Measurements from ENCODE around the gene CAPN8.

The CAPN8 gene

DNA sequence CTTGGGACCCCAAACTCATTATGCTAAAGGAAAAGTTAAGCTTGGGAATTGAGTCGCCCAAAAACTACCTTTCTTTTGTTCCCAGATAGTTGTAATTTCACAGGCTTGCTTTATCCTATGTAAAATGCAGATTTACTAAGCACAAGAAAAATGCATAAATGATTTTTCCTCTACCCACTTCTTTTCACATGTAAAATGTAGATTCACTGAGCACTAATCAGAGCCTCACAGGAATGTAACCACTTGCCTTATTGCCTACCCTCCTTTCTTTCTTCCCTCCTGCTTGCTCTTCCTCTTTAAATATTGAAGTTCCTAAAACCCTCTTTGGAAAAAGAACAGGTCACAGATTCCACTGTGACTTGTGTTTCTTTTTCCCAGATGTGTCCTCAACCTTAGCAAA, 18.3 kb downstream of the CAPN8 start:
- no peak overlapping the region for H3K4me3 ChIP-seq (ENCODE audit: low read depth in 1 of 2, low read length in 2 of 2)
- no peaks in the 10 kb centered on the region for H3K27me3 ChIP-seq (ENCODE audit: control insufficient read depth in 1 of 2, insufficient read depth in 2 of 2, low read length in 2 of 2)
- H3K4me1 ChIP-seq (ENCODE audit: insufficient read depth, low read length) = no peaks in the 10 kb centered on the region
- H3K27ac ChIP-seq (ENCODE audit: low read depth, low read length) = no peak overlapping the region
- no peak overlapping the region for H3K9ac ChIP-seq (ENCODE audit: low read length)
- no peaks in the 10 kb centered on the region for H3K36me3 ChIP-seq (ENCODE audit: insufficient read depth, low read length)
- no peaks in the 10 kb centered on the region for H3K9me3 ChIP-seq (ENCODE audit: low read length)

DNA sequence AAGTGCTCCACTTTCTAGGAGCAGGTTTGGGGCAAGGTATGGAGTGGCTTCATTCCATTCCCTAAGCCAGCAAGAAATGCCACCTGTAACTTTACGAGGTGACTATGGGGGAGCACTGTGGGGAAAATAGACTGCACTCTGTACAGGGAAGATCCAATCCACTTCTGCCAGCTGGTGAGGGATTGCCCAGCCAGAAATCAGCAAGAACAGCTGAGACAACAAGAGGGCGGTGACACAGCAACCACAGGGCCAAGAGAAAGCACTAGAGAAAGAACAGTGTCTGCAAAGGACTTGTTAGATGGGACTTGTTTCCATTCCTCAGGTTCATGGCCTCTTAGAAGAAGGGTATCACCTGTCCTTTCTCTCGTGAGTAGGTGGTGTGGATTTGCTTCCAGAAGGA, 19.6 kb downstream of the CAPN8 start:
- Histone ChIP-seq H3K4me3 (ENCODE audit: low read depth in 1 of 2, low read length in 2 of 2) (no peak overlapping the region), H3K36me3 (ENCODE audit: insufficient read depth, low read length) (no peaks in the 10 kb centered on the region), H3K9me3 (ENCODE audit: low read length) (no peaks in the 10 kb centered on the region), H3K27me3 (ENCODE audit: control insufficient read depth in 1 of 2, insufficient read depth in 2 of 2, low read length in 2 of 2) (no peaks in the 10 kb centered on the region), H3K27ac (ENCODE audit: low read depth, low read length) (no peak overlapping the region), H3K9ac (ENCODE audit: low read length) (no peak overlapping the region), H3K4me1 (ENCODE audit: insufficient read depth, low read length) (no peaks in the 10 kb centered on the region)

DNA sequence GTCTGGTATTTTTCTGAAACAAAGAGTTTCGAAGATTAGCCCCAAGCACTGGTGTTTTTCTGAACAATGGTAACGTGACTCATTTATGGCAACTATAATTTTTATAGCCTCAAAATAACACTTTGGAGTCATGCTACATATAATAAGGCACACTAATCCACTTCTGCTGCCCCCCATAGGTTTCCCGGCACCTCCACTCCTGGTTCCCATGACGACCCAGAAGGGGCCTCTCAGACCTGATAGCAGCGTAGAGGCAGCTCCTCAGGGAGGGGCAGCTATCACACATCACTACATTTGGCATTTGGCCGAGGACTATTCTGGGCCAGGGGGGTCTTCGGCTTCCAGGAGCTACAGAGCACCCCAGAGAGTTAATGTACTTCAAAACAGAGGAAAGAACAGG, 23.3 kb downstream of the CAPN8 start:
- no peak overlapping the region for H3K4me3 ChIP-seq (ENCODE audit: low read depth in 1 of 2, low read length in 2 of 2)
- H3K36me3 ChIP-seq (ENCODE audit: insufficient read depth, low read length) = no peaks in the 10 kb centered on the region
- H3K27ac ChIP-seq (ENCODE audit: low read depth, low read length) = no peak overlapping the region
- H3K9me3 ChIP-seq (ENCODE audit: low read length) = no peaks in the 10 kb centered on the region
- H3K9ac ChIP-seq (ENCODE audit: low read length) = no peak overlapping the region
- no peaks in the 10 kb centered on the region for H3K27me3 ChIP-seq (ENCODE audit: control insufficient read depth in 1 of 2, insufficient read depth in 2 of 2, low read length in 2 of 2)
- no peaks in the 10 kb centered on the region for H3K4me1 ChIP-seq (ENCODE audit: insufficient read depth, low read length)

DNA sequence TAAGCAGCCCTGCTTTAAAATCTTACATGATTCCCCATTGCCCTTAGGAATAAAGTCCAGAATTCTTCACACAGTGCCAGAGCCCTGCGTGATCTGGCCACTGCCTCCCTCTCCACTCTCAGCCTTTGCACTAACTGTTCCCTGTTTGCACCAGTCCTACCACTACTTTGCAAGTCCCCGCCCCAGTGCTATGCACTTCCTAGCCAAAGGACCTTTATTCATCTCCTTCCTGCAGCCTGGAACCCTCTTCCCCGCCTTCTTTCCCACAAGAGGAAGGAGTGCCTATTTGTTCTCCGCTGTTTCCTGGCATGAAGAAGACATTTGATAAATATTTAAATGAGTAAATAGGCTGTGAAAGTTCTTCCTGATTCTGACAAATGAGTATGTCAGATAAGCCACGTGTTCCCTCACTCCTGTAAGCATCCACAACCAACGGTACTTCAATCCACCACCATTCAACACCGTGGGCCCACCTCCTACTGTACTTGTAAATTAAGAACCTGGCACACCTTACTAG, 23.9 kb downstream of the CAPN8 start:
- no peaks in the 10 kb centered on the region for H3K9me3 ChIP-seq (ENCODE audit: low read length)
- no peak overlapping the region for H3K4me3 ChIP-seq (ENCODE audit: low read depth in 1 of 2, low read length in 2 of 2)
- no peaks in the 10 kb centered on the region for H3K4me1 ChIP-seq (ENCODE audit: insufficient read depth, low read length)
- H3K27me3 ChIP-seq (ENCODE audit: control insufficient read depth in 1 of 2, insufficient read depth in 2 of 2, low read length in 2 of 2) = no peaks in the 10 kb centered on the region
- H3K36me3 ChIP-seq (ENCODE audit: insufficient read depth, low read length) = no peaks in the 10 kb centered on the region
- H3K27ac ChIP-seq (ENCODE audit: low read depth, low read length) = no peak overlapping the region
- no peak overlapping the region for H3K9ac ChIP-seq (ENCODE audit: low read length)

DNA sequence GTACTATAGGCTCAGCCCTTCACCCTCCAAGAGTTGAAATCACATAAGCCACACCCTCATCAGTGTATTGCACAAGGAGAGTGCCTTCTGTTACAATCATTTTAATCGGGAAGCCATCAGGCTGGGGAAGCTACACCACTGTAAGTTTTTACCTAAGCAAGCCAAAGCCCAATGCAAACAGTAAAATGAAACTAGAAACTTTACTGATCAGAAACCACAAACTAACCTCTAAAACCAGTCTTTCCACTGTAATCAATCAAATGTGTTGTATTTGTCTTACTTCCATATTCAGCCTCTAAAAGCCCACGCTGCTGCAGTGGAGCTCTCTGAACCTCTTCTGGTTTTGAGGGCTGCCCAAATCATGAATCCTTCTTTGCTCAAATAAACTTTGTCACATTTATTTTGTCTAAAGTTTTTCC, 26.2 kb downstream of the CAPN8 start:
- H3K27me3 ChIP-seq (ENCODE audit: control insufficient read depth in 1 of 2, insufficient read depth in 2 of 2, low read length in 2 of 2) = no peaks in the 10 kb centered on the region
- no peaks in the 10 kb centered on the region for H3K4me1 ChIP-seq (ENCODE audit: insufficient read depth, low read length)
- H3K27ac ChIP-seq (ENCODE audit: low read depth, low read length) = no peak overlapping the region
- no peaks in the 10 kb centered on the region for H3K9me3 ChIP-seq (ENCODE audit: low read length)
- H3K9ac ChIP-seq (ENCODE audit: low read length) = no peak overlapping the region
- H3K4me3 ChIP-seq (ENCODE audit: low read depth in 1 of 2, low read length in 2 of 2) = no peak overlapping the region
- H3K36me3 ChIP-seq (ENCODE audit: insufficient read depth, low read length) = no peaks in the 10 kb centered on the region

DNA sequence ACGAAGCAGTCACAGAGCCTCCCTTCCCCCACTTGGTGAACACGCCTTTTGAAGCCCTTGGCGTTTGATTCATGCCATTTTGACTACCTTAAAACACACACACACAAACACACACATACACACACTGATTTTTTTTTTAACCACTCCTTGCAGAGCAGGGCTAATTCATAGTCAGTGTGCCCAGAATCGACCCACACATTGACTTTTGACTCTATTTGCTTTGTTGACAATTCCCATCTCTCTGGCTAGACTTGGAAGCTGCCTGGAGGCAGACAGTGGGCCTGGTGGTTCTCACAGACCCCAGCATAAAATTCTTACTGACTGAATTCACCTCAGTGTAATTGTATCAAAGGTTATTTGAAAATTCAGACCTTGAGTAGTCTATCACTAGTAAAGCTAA, 30.3 kb downstream of the CAPN8 start:
- Histone ChIP-seq H3K36me3 (ENCODE audit: insufficient read depth, low read length) (no peaks in the 10 kb centered on the region), H3K27me3 (ENCODE audit: control insufficient read depth in 1 of 2, insufficient read depth in 2 of 2, low read length in 2 of 2) (no peaks in the 10 kb centered on the region), H3K4me3 (ENCODE audit: low read depth in 1 of 2, low read length in 2 of 2) (no peak overlapping the region), H3K9ac (ENCODE audit: low read length) (no peak overlapping the region), H3K4me1 (ENCODE audit: insufficient read depth, low read length) (no peaks in the 10 kb centered on the region), H3K27ac (ENCODE audit: low read depth, low read length) (no peak overlapping the region), H3K9me3 (ENCODE audit: low read length) (no peaks in the 10 kb centered on the region)

DNA sequence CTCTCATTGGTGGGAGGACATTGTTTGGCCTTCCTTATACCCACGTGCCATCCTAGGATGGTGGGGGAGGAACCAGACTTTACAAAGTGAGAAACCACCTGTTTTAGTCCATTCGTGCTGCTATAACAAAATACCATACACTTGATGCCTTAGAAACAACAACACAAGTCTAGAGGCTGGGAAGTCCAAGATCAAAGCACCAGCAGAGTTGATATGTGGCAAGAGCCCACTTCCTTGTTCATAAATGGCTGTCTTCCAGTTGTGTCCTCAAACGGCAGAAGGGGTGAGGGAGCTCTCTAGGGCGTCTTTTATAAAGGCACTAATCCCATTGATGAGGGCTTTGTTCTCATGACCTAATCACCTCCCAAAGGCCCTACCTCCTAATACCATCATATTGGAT, 31.1 kb downstream of the CAPN8 start:
- no peak overlapping the region for H3K9ac ChIP-seq (ENCODE audit: low read length)
- H3K36me3 ChIP-seq (ENCODE audit: insufficient read depth, low read length) = no peaks in the 10 kb centered on the region
- no peaks in the 10 kb centered on the region for H3K27me3 ChIP-seq (ENCODE audit: control insufficient read depth in 1 of 2, insufficient read depth in 2 of 2, low read length in 2 of 2)
- no peak overlapping the region for H3K4me3 ChIP-seq (ENCODE audit: low read depth in 1 of 2, low read length in 2 of 2)
- H3K4me1 ChIP-seq (ENCODE audit: insufficient read depth, low read length) = no peaks in the 10 kb centered on the region
- H3K9me3 ChIP-seq (ENCODE audit: low read length) = no peaks in the 10 kb centered on the region
- no peak overlapping the region for H3K27ac ChIP-seq (ENCODE audit: low read depth, low read length)

DNA sequence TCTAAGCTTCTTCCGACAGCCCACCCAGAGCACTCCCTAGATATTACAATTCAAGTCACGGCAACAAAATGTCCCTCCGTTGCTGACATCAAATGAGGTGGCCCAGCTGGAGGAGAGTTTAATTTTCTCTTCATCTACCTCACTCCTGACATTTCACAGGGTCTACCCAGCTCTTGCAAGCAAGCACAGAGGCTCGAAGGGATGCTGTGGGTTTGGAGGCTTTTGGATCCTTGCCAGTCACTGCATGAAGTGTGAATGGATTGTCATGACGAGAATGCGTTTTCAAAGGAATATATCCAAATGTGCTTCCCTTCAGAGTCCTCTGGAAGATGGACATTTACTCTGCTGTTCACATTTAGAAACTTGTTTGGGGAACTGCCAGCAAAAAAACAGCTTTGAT, 33.5 kb downstream of the CAPN8 start:
- Histone ChIP-seq H3K4me1 (ENCODE audit: insufficient read depth, low read length) (no peaks in the 10 kb centered on the region), H3K4me3 (ENCODE audit: low read depth in 1 of 2, low read length in 2 of 2) (no peak overlapping the region), H3K9me3 (ENCODE audit: low read length) (no peaks in the 10 kb centered on the region), H3K9ac (ENCODE audit: low read length) (no peak overlapping the region), H3K27me3 (ENCODE audit: control insufficient read depth in 1 of 2, insufficient read depth in 2 of 2, low read length in 2 of 2) (no peaks in the 10 kb centered on the region), H3K36me3 (ENCODE audit: insufficient read depth, low read length) (no peaks in the 10 kb centered on the region), H3K27ac (ENCODE audit: low read depth, low read length) (no peak overlapping the region)

DNA sequence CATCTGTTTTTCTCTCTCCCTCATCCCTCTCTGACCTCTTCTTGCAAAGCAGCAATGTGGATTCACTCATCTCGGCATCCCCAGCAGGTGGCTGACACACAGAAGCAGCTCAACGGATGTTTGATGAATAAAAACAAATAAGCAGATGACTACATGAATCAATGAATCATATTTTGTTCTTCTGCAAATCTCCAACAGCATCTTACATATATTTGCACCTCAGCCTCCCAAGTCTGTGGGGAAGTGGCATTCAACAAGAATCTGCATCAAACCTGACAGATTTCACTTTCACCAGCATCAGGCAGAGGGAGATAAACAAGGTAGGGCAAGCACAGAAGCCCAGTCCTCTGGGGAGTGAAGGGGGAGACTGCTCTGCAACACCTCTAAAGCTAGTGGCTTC, 34.0 kb downstream of the CAPN8 start:
- Histone ChIP-seq H3K27me3 (ENCODE audit: control insufficient read depth in 1 of 2, insufficient read depth in 2 of 2, low read length in 2 of 2) (no peaks in the 10 kb centered on the region), H3K9me3 (ENCODE audit: low read length) (no peaks in the 10 kb centered on the region), H3K36me3 (ENCODE audit: insufficient read depth, low read length) (no peaks in the 10 kb centered on the region), H3K9ac (ENCODE audit: low read length) (no peak overlapping the region), H3K4me3 (ENCODE audit: low read depth in 1 of 2, low read length in 2 of 2) (no peak overlapping the region), H3K4me1 (ENCODE audit: insufficient read depth, low read length) (no peaks in the 10 kb centered on the region), H3K27ac (ENCODE audit: low read depth, low read length) (no peak overlapping the region)

DNA sequence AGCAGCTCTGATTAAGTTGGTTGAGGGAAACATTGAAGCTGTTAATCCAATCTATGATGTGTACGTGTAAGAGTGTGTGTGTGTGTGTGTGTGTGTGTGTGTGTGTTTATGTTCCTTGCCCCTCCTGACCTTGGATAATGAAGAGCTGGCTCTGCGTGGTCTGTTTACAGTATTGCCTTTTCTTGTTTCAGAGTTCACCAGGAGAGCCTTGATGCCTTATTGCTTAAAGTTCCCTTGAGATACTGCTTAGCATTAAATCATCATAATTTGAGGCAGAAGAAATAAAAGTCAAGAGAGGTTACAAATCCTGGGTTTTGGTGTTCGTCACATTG, 36.4 kb downstream of the CAPN8 start:
- Histone ChIP-seq H3K4me1 (ENCODE audit: insufficient read depth, low read length) (no peaks in the 10 kb centered on the region), H3K27me3 (ENCODE audit: control insufficient read depth in 1 of 2, insufficient read depth in 2 of 2, low read length in 2 of 2) (no peaks in the 10 kb centered on the region), H3K9ac (ENCODE audit: low read length) (no peak overlapping the region)

DNA sequence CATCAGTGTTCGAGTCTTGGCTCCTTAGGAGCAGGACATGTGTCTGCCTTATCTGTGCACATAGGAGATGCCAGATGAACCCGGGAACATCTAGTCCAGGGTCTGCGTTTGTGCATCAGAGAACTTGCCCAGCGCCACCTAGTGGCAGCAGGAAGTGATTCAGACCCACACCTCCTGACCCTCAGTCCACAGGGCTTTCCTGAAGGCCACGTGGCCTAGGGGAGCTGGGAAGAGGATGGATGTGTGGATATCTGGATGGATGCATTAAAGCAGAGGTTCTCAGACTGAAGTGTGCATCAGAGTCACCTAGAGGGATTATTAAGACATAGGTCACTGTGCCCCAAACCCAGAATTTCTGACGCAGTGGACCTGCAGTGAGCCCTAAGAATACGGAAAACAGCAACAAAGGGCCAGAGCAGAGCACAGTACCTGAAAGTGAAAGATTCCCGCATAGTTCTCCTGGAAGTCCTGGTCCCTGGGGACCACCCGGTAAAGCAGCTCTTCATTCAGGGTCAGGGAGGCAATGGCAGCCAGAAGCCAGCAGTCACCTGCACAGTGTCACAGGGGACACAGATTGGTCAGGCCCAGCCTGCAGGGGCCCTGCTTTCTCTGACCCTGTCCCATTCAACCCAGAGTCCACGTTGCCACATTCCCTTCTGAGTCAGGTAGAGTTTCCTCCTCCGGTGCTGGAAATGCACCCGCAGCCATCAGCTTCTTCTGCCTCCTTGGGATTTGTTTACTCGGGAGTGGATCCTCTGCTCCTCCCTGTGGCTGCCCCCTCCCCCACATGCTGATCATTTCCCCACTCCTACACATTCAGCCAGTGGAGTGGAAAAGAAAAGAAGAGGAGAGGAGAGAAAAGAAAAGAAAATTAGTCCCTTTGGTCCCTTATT, 37.0 kb downstream of the CAPN8 start:
- H3K4me1 ChIP-seq (ENCODE audit: insufficient read depth, low read length) = no peaks in the 10 kb centered on the region
- H3K27me3 ChIP-seq (ENCODE audit: control insufficient read depth in 1 of 2, insufficient read depth in 2 of 2, low read length in 2 of 2) = no peaks in the 10 kb centered on the region
- H3K36me3 ChIP-seq (ENCODE audit: insufficient read depth, low read length) = no peaks in the 10 kb centered on the region
- H3K9me3 ChIP-seq (ENCODE audit: low read length) = no peaks in the 10 kb centered on the region
- H3K27ac ChIP-seq (ENCODE audit: low read depth, low read length) = no peak overlapping the region
- H3K9ac ChIP-seq (ENCODE audit: low read length) = no peak overlapping the region
- no peak overlapping the region for H3K4me3 ChIP-seq (ENCODE audit: low read depth in 1 of 2, low read length in 2 of 2)

More for the DNA sequence above, 36.4 kb downstream of the CAPN8 start:
- H3K36me3 ChIP-seq (ENCODE audit: insufficient read depth, low read length) = no peaks in the 10 kb centered on the region
- H3K27ac ChIP-seq (ENCODE audit: low read depth, low read length) = no peak overlapping the region
- no peak overlapping the region for H3K4me3 ChIP-seq (ENCODE audit: low read depth in 1 of 2, low read length in 2 of 2)
- no peaks in the 10 kb centered on the region for H3K9me3 ChIP-seq (ENCODE audit: low read length)

Data from muscle layer of colon (tissue), 2 donors.